Spleen (tissue), 7 donors: ENCODE data around the gene TYRO3.

ENCODE experiments used
- POLR2A ChIP-seq, 3 donors: fragments of 450-650 bp; IDR thresholded peaks; one replicate each; pipeline ENCODE4 v1.5.1; 2017; ENCODE audit warnings: antibody characterized with exemption in 3 of 3, mild to moderate bottlenecking in 1 of 3
- TF ChIP-seq, protein P1 (sequence below), 11 experiments: fragments of 200-600 bp in 7 of 11; fragments of 450-650 bp in 4 of 11; sonication (generic) in 4 of 11; IDR thresholded peaks in 8 of 11; conservative IDR thresholded peaks in 3 of 11; 1 replicate in 7 of 11; 2 replicates in 4 of 11; pipeline versions ENCODE4 v1.4.0 to v1.8.0; 2016 to 2021; ENCODE audit warnings: antibody characterized with exemption in 11 of 11, inconsistent platforms in 4 of 11, mild to moderate bottlenecking in 1 of 11
- donor health status: DM: no; HTN: no; CAD: no; lungs with moderate emphysema.
- donor health status: DM: no; HTN: no; CAD: no.
- donor health status: DM: no; HTN: no; CAD: no.

DNA sequence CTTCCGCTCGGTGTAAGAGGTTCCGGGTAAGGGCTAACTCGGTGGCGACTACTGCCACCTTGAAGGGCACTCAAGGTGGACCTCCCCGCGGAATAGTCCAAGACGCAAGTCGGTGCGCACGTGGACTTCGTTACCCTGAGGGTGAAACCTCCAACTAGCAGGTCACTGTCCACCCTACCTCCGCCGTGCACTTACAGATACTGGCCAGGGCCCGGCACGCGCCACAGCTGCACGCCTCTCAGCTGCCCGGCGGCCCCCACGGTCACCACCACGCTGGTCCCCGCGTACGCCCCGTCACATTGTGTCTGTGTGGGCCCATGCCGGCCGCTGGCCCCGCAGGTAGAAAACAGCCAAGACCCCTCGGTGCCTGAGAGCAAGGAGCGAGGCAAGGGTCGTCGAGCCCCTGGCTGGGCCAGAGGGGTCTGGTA, 46.5 kb upstream of the TYRO3 start:
- no peak for TF ChIP-seq POLR2A (IDR thresholded peaks at IDR 0.05)
- TF ChIP-seq, protein P1, sequence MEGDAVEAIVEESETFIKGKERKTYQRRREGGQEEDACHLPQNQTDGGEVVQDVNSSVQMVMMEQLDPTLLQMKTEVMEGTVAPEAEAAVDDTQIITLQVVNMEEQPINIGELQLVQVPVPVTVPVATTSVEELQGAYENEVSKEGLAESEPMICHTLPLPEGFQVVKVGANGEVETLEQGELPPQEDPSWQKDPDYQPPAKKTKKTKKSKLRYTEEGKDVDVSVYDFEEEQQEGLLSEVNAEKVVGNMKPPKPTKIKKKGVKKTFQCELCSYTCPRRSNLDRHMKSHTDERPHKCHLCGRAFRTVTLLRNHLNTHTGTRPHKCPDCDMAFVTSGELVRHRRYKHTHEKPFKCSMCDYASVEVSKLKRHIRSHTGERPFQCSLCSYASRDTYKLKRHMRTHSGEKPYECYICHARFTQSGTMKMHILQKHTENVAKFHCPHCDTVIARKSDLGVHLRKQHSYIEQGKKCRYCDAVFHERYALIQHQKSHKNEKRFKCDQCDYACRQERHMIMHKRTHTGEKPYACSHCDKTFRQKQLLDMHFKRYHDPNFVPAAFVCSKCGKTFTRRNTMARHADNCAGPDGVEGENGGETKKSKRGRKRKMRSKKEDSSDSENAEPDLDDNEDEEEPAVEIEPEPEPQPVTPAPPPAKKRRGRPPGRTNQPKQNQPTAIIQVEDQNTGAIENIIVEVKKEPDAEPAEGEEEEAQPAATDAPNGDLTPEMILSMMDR (IDR thresholded peaks at IDR 0.05 in 8 of 11, conservative IDR thresholded peaks at IDR 0.05 in 3 of 11) = no peak
